CD4-positive, CD25-positive, alpha-beta regulatory T cell (primary cell): ENCODE data around the gene FUT9. TPM values are rescaled to one million over a fixed set of nuclear protein-coding genes. Genes with fewer than 3 reads are reported as not detected.

ENCODE experiments used
- ATAC-seq, 2 donors: fragments of 150-1000 bp; cut with Tn5 transposase; one replicate each; pipeline ENCODE4 v1.10.0; 2021; ENCODE audit warnings: low read depth in 2 of 2, moderate number of reproducible peaks in 2 of 2, moderate library complexity in 1 of 2
- DNase-seq, 3 donors: peaks; one replicate each; pipeline versions ENCODE4 v3.0.0 to v3.0.0-alpha.2; 2012 to 2022; ENCODE audit warnings: mixed read lengths in 1 of 3
- H3K27ac ChIP-seq: one replicate; pipeline ENCODE4 v1.7.0; 2013; ENCODE audit warnings: mild to moderate bottlenecking, low read length; ENCODE audit not compliant: insufficient read depth, poor library complexity, severe bottlenecking
- H3K27me3 ChIP-seq: one replicate; pipeline ENCODE4 v1.7.0; 2013; ENCODE audit warnings: low read length; ENCODE audit not compliant: control insufficient read depth, insufficient read depth
- H3K36me3 ChIP-seq: one replicate; pipeline ENCODE4 v1.7.0; 2013; ENCODE audit warnings: mild to moderate bottlenecking, low read length, moderate library complexity; ENCODE audit not compliant: control insufficient read depth, insufficient read depth
- H3K4me1 ChIP-seq: 2 replicates; pipeline ENCODE4 v1.7.0; 2013; ENCODE audit warnings: mild to moderate bottlenecking, low read length; ENCODE audit not compliant: insufficient read depth, control insufficient read depth, poor library complexity, severe bottlenecking
- H3K4me3 ChIP-seq: one replicate; pipeline ENCODE4 v1.7.0; 2013; ENCODE audit warnings: low read depth, mild to moderate bottlenecking, low read length, moderate library complexity
- H3K9me3 ChIP-seq, 2 experiments: 1 replicate in 1 of 2; 2 replicates in 1 of 2; pipeline ENCODE4 v1.7.0; 2013; ENCODE audit warnings: low read length in 2 of 2, mild to moderate bottlenecking in 1 of 2, moderate library complexity in 1 of 2; ENCODE audit not compliant: control insufficient read depth in 2 of 2
- H3K27ac Mint-ChIP-seq, 3 donors: one replicate each; pipeline ENCODE4 v1.8.0; 2020 to 2022; ENCODE audit warnings: mild to moderate bottlenecking in 3 of 3, mixed read lengths in 3 of 3, moderate library complexity in 2 of 3
- H3K27me3 Mint-ChIP-seq: one replicate; pipeline ENCODE4 v1.8.0; 2022; ENCODE audit warnings: mild to moderate bottlenecking, mixed read lengths
- H3K36me3 Mint-ChIP-seq: one replicate; pipeline ENCODE4 v1.8.0; 2020; ENCODE audit warnings: mixed read lengths
- H3K4me1 Mint-ChIP-seq, 4 donors: one replicate each; pipeline ENCODE4 v1.8.0; 2020 to 2022; ENCODE audit warnings: mixed read lengths in 4 of 4, mild to moderate bottlenecking in 1 of 4
- H3K4me3 Mint-ChIP-seq, 4 donors: one replicate each; pipeline ENCODE4 v1.8.0; 2020 to 2022; ENCODE audit warnings: mild to moderate bottlenecking in 4 of 4, mixed read lengths in 4 of 4, moderate library complexity in 3 of 4
- H3K9me3 Mint-ChIP-seq, 7 donors: one replicate each; pipeline ENCODE4 v1.8.0; 2020 to 2022; ENCODE audit warnings: mixed read lengths in 7 of 7, mild to moderate bottlenecking in 3 of 7, moderate library complexity in 2 of 7
- polyA plus RNA-seq, 4 donors: library from polyadenylated mRNA; unstranded; fragments of 300-500 nt; fragmentation: Illumina TruSeq; gene quantifications; one replicate each; pipeline ENCODE4 v1.2.3, GENCODE V29; 2021
- total RNA-seq: library from RNA; stranded (reverse); gene quantifications from one replicate; pipeline ENCODE4 v1.2.3, GENCODE V29; 2022

The FUT9 gene
- total and polyA plus RNA-seq, 5 donors from 2014 or later: not detected

DNA sequence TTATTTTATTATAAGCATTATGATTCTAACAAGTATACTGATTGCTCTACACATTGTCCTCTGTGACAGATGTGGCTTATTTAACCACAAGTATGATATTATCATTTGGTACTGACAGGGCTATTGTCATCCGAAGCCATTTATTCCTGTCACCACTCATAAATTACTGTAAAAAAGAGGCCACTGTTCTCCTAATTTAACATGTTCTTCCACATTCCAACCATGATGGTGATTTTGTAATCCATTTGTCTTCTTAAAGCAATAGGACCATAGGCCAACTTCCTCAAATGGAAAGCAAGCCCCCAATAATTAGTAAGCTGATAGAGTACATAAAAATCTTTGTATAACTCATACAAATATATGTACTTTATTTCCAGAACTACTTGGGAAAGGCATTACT, 50.6 kb downstream of the FUT9 start:
- no peak for ATAC-seq
- Mint-ChIP-seq H3K36me3 (no peaks in the 10 kb centered on the region), H3K27ac (no peak overlapping the region), H3K4me1 (no peaks in the 10 kb centered on the region), H3K9me3 (peaks cover 0 to 7% (median under 1%) of the 10 kb centered on the region in 7 donors), H3K27me3 (no peaks in the 10 kb centered on the region), H3K4me3 (no peak overlapping the region)
- no peak for DNase-seq
- H3K27me3 ChIP-seq: no peaks in the 10 kb centered on the region
- H3K36me3 ChIP-seq: no peaks in the 10 kb centered on the region
- no peaks in the 10 kb centered on the region for H3K9me3 ChIP-seq
- no peak overlapping the region for H3K27ac ChIP-seq
- no peaks in the 10 kb centered on the region for H3K4me1 ChIP-seq
- no peak overlapping the region for H3K4me3 ChIP-seq

- H3K4me3 Mint-ChIP-seq: no peak overlapping the region
- Histone ChIP-seq H3K27me3 (no peaks in the 10 kb centered on the region), H3K4me3 (no peak overlapping the region), H3K36me3 (no peaks in the 10 kb centered on the region), H3K27ac (no peak overlapping the region), H3K4me1 (no peaks in the 10 kb centered on the region), H3K9me3 (no peaks in the 10 kb centered on the region)
- H3K36me3 Mint-ChIP-seq: no peaks in the 10 kb centered on the region
- no peaks in the 10 kb centered on the region for H3K9me3 Mint-ChIP-seq
- H3K27me3 Mint-ChIP-seq: no peaks in the 10 kb centered on the region
- H3K27ac Mint-ChIP-seq: no peak overlapping the region
- DNase-seq (no peak), ATAC-seq (no peak)
- H3K4me1 Mint-ChIP-seq: no peaks in the 10 kb centered on the region
These were observed 57.8 kb downstream of the FUT9 start for GRCh38 chr6:96073555-96073954.

- Histone ChIP-seq H3K27ac (no peak overlapping the region), H3K9me3 (no peaks in the 10 kb centered on the region), H3K27me3 (no peaks in the 10 kb centered on the region), H3K4me1 (no peaks in the 10 kb centered on the region), H3K36me3 (no peaks in the 10 kb centered on the region), H3K4me3 (no peak overlapping the region)
- no peaks in the 10 kb centered on the region for H3K27me3 Mint-ChIP-seq
- no peak overlapping the region for H3K4me3 Mint-ChIP-seq
- peaks cover 0 to 1% (median 0%) of the 10 kb centered on the region in 7 donors for H3K9me3 Mint-ChIP-seq
- H3K27ac Mint-ChIP-seq: no peak overlapping the region
- no peak for ATAC-seq
- DNase-seq: no peak
- H3K4me1 Mint-ChIP-seq: no peaks in the 10 kb centered on the region
- no peaks in the 10 kb centered on the region for H3K36me3 Mint-ChIP-seq
These were observed 58.2 kb downstream of the FUT9 start for GRCh38 chr6:96074006-96074405.

- Histone ChIP-seq H3K27me3 (no peaks in the 10 kb centered on the region), H3K27ac (no peak overlapping the region), H3K4me3 (no peak overlapping the region), H3K9me3 (no peaks in the 10 kb centered on the region), H3K36me3 (no peaks in the 10 kb centered on the region), H3K4me1 (no peaks in the 10 kb centered on the region)
- ATAC-seq (no peak), DNase-seq (no peak)
- Mint-ChIP-seq H3K9me3 (peaks cover 0 to 4% (median 0%) of the 10 kb centered on the region in 7 donors), H3K27ac (no peak overlapping the region), H3K4me3 (no peak overlapping the region), H3K4me1 (no peaks in the 10 kb centered on the region), H3K27me3 (no peaks in the 10 kb centered on the region), H3K36me3 (no peaks in the 10 kb centered on the region)
These were observed 60.1 kb downstream of the FUT9 start for GRCh38 chr6:96075826-96076225.

DNA sequence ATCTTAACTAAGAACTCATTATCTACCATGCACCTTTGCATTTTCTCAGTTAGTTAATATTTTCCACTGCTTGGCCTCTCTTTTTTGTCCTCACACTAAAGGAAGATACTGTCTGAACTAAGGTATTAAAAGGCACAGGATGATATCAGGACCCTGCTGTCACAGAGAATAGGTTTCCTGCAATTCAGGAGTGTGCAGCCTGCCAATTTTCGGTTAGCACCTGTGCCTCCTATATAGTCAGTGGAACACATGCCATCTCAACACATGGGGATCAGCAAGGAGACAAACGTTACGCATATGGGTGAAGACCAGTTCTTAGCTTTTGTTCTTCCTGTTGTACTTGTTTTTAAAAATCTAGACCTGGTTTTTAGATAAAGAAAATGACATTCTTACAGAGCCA, 71.0 kb downstream of the FUT9 start:
- Histone ChIP-seq H3K27me3 (no peaks in the 10 kb centered on the region), H3K4me3 (no peak overlapping the region), H3K27ac (no peak overlapping the region), H3K9me3 (no peaks in the 10 kb centered on the region), H3K36me3 (no peaks in the 10 kb centered on the region), H3K4me1 (no peaks in the 10 kb centered on the region)
- H3K36me3 Mint-ChIP-seq: no peaks in the 10 kb centered on the region
- no peaks in the 10 kb centered on the region for H3K27me3 Mint-ChIP-seq
- ATAC-seq: peak in 1 of 2 donors; percentile 11
- H3K9me3 Mint-ChIP-seq: peaks cover 0 to 4% (median 0%) of the 10 kb centered on the region in 7 donors
- no peaks in the 10 kb centered on the region for H3K4me1 Mint-ChIP-seq
- H3K4me3 Mint-ChIP-seq: no peak overlapping the region
- no peak for DNase-seq
- H3K27ac Mint-ChIP-seq: no peak overlapping the region

DNA sequence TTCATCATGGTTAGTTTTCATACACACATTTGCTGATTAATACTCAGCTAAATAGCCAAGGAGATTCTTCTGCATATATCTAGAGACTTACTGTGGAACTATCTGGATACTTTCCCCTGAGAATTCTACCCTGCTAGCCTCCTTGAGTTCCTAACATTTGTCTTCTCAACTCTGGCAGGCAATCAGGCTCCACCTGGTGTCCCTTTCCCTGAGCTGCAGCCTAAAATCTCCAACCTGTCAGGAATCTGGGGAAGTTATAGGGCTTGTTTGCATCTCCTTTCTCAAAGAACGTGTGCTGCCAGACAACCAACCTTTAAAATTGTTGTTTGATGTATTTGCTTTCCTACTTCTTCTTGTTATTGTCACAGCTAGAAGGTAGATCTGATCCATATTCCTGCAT, 73.4 kb downstream of the FUT9 start:
- Histone ChIP-seq H3K27ac (no peak overlapping the region), H3K9me3 (no peaks in the 10 kb centered on the region), H3K27me3 (no peaks in the 10 kb centered on the region), H3K4me3 (no peak overlapping the region), H3K36me3 (no peaks in the 10 kb centered on the region), H3K4me1 (no peaks in the 10 kb centered on the region)
- no peak for DNase-seq
- Mint-ChIP-seq H3K27ac (no peak overlapping the region), H3K36me3 (no peaks in the 10 kb centered on the region), H3K9me3 (peaks cover 0 to 4% (median 0%) of the 10 kb centered on the region in 7 donors), H3K4me3 (no peak overlapping the region), H3K4me1 (no peaks in the 10 kb centered on the region), H3K27me3 (no peaks in the 10 kb centered on the region)
- no peak for ATAC-seq

GRCh38 chr6:96094077-96094476, 78.3 kb downstream of the FUT9 start:
- no peak for DNase-seq

DNA sequence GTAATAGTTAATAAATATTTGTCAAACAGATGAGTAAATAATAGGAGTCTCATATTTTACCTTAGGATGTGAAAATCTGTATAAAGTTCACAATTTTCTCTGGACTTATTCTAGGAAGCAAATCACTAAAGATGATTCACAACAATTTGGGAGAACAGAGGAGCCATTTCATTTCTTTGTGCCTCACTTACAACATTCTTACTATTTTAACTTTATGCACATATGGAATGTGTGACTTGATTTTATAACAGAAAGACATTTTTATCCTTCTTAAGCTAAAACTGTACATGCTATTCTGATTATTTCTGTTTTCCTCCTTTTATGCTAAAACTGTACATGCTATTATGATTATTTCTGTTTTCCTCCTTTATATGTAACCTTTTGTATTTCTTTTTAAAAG, 83.3 kb downstream of the FUT9 start:
- Mint-ChIP-seq H3K4me1 (no peaks in the 10 kb centered on the region), H3K4me3 (no peak overlapping the region), H3K9me3 (peaks cover 0 to 4% (median 0%) of the 10 kb centered on the region in 7 donors), H3K27me3 (no peaks in the 10 kb centered on the region), H3K27ac (no peak overlapping the region), H3K36me3 (no peaks in the 10 kb centered on the region)
- no peaks in the 10 kb centered on the region for H3K9me3 ChIP-seq
- H3K4me1 ChIP-seq: no peaks in the 10 kb centered on the region
- H3K27ac ChIP-seq: no peak overlapping the region
- DNase-seq (no peak), ATAC-seq (no peak)
- H3K27me3 ChIP-seq: no peaks in the 10 kb centered on the region
- no peaks in the 10 kb centered on the region for H3K36me3 ChIP-seq
- no peak overlapping the region for H3K4me3 ChIP-seq

More at GRCh38 chr6:96094077-96094476, 78.3 kb downstream of the FUT9 start:
- Mint-ChIP-seq H3K27me3 (no peaks in the 10 kb centered on the region), H3K9me3 (peaks cover 0 to 1% (median 0%) of the 10 kb centered on the region in 7 donors), H3K27ac (no peak overlapping the region), H3K36me3 (no peaks in the 10 kb centered on the region), H3K4me1 (no peaks in the 10 kb centered on the region), H3K4me3 (no peak overlapping the region)
- Histone ChIP-seq H3K27ac (no peak overlapping the region), H3K9me3 (no peaks in the 10 kb centered on the region), H3K27me3 (no peaks in the 10 kb centered on the region), H3K4me1 (no peaks in the 10 kb centered on the region), H3K4me3 (no peak overlapping the region), H3K36me3 (no peaks in the 10 kb centered on the region)
- no peak for ATAC-seq
